HG02981 (cell line): ENCODE measurements around the gene MAP3K4.
"Not testable (repeated sequence)": the region's sequence is repeated elsewhere in the genome, so short reads cannot be mapped to it uniquely, and the experiment has no call there.

ENCODE experiments used
- ATAC-seq: cut with Tn5 transposase; IDR thresholded peaks from one replicate; pipeline ENCODE4 v1.9.1; 2021; ENCODE audit warnings: mild to moderate bottlenecking, moderate library complexity; ENCODE audit not compliant: unreplicated experiment

The MAP3K4 gene

DNA sequence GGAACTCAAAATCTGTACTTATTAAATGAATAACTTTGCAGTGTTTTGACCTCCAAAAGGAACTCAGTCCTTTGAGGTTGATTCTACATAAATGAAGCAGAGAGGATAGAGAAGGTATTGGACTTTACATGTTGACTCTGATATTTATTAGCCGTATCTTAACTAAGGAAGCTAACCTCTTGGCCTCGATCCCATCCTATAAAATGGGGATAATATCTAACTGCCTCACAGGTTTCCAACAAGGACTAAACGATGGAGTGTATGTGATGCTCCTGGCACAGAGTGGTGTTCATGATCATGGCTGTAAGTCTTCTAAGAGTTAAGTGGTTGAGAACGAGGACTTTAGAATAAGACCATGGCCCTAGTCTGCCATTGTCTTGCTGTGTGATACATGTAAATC lies 24.2 kb upstream of the MAP3K4 start:
- no peak for ATAC-seq

DNA sequence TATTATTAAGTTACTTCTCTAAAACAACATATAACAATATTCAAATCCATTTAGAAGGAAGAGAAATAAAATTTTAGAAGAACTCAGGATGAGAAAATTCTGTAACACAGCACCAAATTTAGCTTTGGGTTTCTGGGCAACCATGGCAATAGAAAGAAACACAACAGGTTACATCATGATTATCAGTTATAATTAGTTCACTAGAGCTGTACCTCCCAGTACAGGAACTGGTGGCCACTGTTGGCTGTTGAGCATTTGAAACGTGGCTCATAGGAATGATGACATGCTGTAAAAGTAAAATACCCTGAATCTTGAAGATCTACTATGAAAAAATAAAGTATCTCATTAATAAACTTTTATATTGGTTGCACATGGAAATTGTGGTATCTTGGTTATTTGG lies 23.7 kb upstream of the MAP3K4 start:
- ATAC-seq = no peak

DNA sequence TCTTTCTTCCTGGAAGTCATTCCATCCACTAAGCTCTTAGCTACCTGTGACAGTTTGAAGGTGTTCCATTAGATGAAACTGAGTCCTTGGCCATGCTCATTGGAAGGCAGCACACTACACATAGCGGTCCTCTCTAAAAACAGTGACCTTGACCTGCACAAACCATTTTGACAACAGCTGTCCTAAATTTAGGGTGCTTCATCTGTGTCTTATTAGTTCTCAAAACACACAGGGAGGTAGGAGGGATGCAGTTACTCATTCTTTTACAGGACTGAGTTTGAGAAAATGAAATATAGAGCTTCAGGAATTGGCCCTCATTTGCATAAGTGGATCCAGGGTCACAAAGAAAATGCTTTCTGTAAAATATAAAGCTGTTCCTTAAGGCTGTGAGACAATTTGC lies 20.4 kb upstream of the MAP3K4 start:
- ATAC-seq = no peak

DNA sequence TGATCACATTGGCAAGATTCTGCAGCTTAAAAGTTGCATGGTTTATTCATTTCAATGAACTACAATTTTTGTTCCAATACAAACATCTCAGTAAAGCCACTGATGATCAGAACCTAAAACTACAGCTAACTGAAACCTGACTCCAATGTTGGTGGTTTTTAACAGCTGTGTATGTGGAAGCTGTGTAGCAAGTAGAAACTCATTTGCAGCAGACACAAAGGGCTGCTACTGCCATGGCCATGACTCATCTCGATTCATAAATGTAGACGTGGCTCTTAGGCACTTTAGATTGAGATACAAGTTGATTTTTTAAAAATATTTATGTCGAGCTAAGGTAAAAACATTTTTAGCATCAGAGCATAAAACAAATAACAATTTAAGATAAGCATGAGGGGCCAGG lies 19.5 kb upstream of the MAP3K4 start:
- ATAC-seq = peak; percentile 49

DNA sequence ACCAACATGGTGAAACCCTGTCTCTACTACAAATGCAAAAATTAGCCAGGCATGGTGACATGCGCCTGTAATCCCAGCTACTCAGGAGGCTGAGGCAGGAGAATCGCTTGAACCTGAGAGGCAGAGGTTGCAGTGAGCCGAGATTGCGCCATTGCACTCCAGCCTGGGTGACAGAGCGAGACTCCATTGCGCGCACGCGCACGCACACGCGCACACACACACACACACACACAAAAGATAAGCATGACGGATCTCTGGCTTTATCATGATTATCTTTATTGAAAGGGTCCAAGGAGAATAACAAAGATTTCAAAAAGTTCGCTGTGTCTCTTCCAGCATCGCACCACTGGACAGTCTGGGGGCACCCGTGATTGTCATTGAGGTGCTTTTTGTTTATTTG lies 19.0 kb upstream of the MAP3K4 start:
- ATAC-seq = not testable (repeated sequence)

DNA sequence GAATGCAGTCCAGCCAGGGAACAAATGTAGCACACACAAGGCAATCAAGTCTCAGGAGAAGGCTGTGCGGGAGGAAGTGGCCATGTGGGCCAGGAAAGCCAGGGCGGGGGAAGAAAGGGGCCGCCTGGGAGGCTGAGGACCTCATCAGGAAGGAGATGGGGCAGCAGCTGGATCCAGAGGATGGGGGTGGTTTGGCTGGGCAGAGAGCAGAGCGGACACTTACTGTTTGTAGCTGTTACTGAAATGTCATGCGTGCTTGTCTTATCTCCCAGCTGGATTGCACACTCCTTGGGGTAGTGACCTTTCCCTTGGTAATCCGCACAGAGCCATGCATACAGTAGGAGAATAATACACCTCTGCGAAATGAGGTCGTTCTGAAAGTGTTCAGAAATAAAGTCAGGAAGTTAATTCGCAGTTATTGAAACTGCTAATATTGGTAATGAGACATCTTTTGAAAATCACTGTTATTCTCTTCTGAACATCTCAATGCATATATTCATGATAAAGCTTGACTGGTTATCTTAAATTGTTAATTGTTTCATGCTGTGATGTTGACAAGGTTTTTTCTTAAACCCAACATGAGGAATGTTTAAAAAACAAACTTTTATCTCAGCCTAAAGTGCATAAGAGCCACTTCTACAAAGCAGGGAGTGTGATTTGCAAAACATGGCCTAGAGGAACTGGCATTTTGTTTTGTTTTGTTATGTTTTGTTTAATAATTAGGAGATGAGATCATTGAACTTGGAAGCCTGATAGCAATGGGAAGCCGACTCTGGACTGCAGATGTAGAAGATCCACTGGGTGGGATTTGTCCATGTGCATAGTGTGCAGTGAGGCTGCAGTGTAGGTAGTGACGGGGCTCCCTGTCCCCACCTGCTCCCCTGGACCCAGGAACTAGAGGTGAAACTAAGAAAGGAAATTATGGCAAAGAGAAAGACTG lies 18.0 kb upstream of the MAP3K4 start:
- ATAC-seq = no peak

DNA sequence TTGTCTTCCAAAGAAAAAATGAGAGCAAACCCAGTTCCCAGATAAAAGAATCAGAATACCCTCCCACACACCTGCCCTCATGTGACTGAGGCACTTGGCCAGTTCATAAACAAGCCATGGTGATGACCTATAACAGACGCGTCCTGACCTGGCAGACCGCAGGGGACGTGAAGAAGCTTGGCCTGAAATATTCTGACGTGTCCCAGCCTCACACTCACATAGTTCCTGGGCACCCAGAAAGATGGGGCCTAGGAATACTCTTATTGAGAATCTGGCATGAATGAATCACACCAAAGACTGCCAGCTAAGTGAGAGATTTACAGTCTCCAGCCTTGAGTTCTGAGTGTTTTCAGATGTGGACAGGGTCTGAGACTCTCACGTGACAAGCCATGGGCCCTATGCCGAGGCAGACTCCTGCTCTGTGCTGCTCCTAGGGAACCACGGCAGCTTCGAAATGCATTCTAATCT lies 17.2 kb upstream of the MAP3K4 start:
- no peak for ATAC-seq

DNA sequence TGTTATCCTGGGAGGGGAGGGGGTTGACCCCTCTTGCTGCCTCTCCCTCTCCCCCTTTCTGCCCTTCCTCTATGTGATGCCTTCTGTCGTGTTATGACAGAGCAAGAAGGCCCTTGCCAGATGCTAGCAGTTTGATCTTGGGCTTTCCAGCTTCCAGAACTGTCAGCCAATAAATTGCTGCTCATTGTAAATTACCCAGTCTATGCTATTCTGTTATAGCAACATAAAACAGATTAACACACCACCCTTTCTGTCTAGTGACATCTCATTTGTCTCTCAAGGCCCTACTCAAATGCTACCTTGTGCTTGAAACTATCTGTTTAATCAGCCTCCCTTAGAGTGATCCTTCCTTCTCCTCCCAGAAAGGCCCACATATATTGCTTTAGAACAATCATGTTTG lies 16.4 kb upstream of the MAP3K4 start:
- ATAC-seq = no peak

DNA sequence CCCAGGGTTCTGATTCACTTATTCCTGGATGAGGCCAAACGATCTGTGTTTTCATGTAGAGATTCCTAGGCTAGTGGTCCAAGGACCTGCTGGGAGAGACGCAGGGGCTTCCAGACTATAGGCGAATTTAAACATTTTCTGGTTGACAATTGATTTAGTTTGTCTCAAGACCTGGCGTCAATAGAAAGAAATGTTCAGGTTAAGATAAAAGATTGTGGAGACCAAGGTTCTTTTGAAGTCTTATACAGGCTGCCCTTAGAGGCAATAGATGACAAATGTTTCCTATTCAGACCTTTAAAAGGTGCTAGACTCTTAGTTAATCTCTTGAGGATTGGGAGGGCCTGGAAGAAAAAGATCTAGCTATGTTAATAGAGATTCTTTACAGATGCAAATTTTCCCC lies 15.6 kb upstream of the MAP3K4 start:
- ATAC-seq = not testable (repeated sequence)

DNA sequence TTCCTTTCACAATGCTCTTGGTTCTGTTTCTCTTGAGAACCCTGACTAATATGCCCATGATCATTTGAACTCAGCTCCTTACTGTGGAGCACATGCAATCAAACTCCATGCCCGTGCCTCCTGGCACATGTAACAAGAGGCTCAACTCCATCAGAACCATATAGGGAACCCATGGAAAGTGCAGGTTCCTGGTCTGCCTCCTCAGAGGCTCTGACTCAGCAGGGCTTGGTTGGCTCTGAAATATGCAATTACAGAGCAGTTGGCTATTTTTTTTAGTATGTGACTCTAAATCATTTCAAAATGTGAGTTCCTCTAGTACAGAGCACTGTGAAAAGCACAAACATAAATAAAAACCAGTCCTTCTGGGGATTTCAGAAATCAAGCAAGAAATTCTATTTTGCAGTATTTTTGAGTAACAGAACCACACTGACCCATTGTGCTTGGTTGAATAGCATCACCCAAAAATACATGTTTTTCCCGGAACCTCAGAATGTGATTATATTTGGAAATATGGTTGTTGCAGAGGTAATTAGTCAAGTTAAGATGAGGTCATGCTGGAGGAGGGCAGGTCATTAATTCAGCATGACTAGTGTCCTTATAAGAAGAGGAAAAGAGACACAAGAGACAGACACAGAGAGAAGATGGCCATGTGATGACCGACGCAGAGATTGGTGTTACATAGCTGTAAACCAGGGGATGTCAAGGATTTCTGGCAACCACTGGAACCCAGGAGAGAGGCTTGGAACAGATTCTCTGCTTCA lies 13.2 kb upstream of the MAP3K4 start:
- no peak for ATAC-seq

DNA sequence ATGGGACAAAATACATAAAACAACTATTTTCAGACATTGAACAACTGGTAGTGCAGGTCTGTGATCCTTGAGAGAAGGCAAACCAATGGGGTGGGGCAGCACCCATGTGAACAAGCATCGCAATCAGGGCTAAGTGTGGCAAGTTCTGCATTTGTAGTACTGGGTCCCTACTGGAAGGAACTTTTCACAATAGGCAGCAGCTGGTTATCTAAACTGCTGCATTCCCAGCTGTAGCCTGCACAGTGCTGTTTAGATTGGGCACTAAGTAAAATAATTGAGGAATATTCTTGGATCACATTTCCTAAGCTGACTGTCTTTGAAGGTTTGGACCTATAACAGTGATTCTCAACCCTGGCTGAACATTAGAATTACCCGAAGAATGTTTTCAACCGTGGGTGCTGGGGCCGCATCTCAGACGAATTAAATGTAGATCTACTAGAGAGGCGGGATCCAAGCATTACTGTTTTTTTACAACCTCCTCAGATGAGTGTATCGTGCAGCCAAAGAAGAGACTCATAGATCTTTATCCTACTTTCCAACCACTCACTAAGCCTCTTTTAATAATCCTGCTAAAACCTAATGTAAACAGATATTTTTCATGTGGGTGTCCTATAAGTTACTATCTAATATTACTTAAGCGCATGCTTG lies 12.4 kb upstream of the MAP3K4 start:
- ATAC-seq = no peak

DNA sequence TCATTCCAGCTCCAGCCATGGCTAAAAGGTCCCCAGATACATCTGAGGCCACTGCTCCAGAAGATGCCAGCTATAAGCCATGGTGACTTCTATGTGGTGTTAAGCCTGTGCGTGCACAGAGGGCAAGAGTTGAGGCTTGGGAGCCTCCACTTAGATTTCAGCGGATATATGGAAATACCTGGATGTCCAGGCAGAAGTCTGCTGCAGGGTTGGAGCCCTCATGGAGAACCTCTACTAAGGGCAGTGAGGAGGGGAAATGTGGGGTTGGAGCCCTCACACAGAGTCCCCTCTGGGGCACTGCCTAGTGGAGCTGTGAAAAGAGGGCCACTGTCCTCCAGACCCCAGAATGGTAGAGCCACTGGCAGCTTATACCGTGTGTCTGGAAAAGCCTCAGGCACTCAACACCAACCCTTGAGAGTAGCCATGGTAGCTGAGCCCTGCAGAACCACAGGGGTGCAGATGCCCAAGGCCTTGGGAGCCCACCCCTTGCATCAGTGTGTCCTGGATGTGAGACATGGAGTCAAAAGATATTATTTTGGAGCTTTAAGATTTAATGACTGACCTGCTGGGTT lies 8.1 kb upstream of the MAP3K4 start:
- not testable (repeated sequence) for ATAC-seq

DNA sequence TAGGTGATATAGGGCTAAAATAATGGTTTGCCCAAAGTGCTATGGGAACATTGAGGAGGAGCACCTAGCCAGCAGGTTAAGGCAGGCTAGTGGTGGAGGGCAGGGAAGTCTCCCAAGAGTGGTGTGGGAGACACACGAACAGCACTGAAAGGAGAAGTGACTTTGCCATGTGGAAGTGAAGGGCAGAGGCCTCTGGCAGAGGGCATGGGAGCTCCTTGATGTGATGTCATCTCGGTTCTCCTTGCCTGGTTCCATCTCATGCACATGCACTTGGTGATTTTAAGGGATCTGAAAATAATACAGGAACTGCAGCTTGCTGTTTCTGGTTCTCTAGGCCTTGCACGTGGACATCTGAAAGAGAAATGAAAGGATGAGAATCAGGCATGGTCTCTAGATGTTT lies 4.7 kb upstream of the MAP3K4 start:
- no peak for ATAC-seq

DNA sequence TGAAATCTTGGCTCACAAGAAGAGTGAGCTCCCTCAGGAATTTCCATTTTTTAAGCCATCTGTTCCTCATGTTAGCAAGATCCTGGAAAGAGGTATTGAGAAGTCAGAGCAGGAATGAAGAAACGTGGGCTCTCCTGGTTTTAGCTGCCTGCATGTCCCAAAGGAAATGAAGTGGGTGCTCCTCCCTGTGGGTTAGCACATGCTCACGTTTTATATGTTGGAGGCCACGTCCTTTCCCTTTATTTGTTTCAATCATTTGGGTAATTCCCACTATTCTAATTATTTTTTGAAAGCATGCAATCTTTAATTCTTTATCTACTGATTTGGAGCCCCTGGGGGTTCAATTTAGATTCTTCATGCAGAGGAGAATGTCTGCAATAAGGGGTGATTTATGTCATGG lies 4.3 kb upstream of the MAP3K4 start:
- ATAC-seq = no peak

DNA sequence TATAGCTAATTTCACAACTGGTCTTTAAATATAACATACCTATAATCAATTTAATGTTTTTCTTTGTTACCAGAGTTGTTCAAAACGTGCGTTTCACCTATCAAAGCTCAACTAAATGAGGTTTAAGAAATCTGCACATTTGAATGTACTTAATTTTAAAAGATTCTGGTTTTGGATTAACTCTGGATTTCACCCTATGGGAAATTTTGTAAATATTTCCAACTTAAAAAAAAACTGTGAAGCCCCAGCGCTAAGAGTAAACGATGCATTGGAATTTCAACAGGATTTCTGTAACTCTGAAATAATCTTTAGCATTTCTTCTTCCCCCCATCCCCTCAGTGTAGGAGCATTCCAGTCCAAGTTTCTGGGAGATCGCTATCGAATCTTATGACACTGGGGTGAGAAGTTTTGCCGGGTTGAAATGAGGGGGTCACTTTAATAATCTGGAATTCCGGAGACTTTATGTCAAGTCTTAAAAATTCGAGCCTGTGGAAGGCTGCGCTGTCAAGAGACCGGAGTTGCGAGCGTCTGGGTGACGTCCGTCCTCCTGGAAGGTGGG lies 643 bp upstream of the MAP3K4 start:
- ATAC-seq = no peak

DNA sequence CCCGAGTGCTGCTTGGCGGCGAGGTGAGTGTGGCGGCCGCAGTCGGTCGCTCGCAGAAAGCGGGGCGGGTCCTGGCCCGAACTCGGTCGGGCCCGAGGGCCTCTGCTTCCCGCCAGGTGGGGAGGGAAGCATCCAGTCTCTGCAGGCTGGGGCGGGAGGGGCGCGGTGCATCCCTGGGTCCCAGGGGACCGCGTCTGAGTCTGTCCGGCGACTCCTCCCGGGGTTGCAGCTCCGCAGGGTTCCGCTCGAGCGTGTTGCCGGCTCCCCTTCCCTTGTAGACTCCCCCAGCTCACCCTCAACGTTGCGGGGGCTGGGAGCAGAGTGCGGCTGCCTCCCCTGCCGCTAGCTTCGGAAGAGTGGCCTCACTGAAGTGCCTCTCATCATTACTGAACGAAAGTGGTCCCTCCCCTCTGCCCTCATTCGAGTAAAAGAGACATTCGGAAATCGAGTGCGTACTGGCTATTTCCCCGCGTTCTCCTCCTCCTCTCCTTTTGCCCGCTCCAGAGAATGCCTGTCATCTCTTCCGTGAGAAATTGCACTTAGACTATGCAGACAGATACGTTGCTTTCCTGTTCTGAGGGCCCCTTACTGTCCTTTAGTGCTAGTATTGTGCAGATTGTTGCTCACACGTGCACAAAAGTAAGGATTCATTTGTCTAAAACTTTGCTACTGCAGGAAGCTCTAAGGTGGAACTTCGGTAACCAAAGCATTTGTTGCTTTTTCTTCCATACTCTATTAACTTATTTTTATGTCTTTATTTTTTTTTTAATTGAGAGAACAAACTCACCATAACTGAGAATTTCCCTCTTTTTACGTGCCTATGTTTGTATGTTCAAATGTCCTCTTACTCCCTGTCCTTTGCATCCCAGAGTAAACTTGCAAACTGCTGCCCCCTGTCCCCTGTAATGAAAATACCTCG lies 751 bp downstream of the MAP3K4 start:
- peak; percentile 45 for ATAC-seq

DNA sequence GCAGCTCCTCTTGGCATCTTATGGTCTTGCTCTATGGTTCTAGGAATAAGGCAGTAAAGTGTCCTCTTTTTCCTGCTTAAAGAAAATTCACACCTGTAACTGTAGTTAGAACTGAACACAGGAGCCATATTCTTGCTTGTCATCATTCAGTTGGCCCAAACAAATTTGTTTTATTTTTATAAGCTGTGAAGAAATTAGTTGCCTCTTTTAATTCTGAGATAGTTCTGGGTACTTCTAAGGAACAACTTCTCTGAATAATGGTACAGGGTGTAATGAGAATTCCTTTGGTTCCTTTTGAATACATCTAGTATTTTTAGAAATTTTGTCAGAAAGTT lies 1.4 kb downstream of the MAP3K4 start:
- ATAC-seq = no peak

DNA sequence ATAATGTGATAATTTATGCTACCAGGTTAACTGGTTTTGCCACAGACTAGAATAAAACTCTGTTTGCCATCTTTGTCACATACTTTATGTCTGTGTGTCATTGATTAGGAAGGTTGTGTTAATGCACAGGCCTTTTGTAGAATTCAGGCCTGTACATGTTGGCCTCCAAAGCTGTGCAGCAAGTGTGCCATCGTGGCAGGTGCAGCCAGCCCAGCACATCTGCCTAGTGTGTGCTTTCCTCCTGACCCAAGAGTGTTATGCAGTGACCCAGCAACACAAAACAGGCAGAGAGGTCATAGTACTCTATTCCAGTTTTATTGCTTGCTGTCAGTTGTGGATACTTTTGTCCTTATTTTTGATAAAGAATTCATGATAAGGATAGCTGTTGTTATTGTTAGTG lies 3.7 kb downstream of the MAP3K4 start:
- no peak for ATAC-seq

DNA sequence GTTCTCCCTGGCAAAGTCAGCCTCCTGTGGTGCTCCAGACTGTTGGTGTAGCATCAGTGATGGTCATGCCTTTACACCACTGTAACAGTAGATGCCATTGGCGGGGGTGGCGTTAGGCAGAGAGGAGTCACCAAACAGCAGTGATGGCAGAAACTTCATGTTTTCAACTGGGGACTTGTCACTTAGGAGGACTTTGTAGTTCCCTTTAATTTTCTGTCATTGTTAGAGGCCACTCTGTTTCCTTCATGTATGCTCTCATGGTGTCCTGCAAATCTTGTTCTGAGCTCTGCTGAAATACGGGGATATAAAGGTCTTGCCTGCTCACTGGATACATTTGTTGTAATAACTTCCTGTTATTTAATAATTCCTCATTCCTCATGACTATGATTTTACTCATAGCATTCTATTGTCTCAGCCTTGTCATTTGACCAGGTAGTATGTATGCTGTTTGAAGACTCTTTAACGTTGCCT lies 4.6 kb downstream of the MAP3K4 start:
- ATAC-seq = no peak

DNA sequence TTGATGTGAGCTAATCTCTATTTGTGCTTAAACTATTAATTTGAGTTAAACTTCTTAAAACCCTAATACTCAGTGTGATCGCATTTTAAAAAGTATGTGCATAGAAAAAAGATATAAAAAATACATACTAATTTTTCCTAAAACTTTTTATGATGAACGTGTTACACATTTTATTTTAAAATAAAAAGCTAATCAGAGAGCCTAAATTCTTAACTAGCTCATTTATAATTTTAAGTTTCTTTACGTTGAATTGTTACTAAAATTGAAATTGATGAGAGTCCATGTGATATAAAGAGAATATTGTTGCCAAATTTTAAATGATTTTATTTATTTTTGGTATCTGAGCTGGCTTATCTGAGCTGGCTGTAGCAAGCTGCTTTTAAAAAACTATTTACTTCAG lies 6.6 kb downstream of the MAP3K4 start:
- ATAC-seq = no peak
